Osteoblast (primary cell): ENCODE results near the gene GPR107. TPM values are rescaled to one million over a fixed set of nuclear protein-coding genes. Genes with fewer than 3 reads are reported as not detected.

Source experiments
- DNase-seq: peaks from one replicate; pipeline ENCODE4 v3.0.0; 2011; ENCODE audit warnings: low spot score, mixed read lengths; ENCODE audit not compliant: insufficient read length; ENCODE audit errors: missing footprints
- H2AFZ ChIP-seq: 2 replicates; pipeline ENCODE4 v1.6.0; 2011; ENCODE audit warnings: mild to moderate bottlenecking, low read length
- H3K27ac ChIP-seq: 2 replicates; pipeline ENCODE4 v1.5.1; 2011; ENCODE audit warnings: mild to moderate bottlenecking, low read depth, low read length, moderate library complexity
- H3K27me3 ChIP-seq: 2 replicates; pipeline ENCODE4 v1.6.0; 2012; ENCODE audit warnings: mild to moderate bottlenecking, control low read depth, inconsistent platforms, low read length, moderate library complexity; ENCODE audit not compliant: insufficient read depth
- H3K36me3 ChIP-seq: 2 replicates; pipeline ENCODE4 v1.5.1; 2011; ENCODE audit warnings: mild to moderate bottlenecking, low read length, control low read depth, moderate library complexity; ENCODE audit not compliant: insufficient read depth
- H3K4me1 ChIP-seq: 2 replicates; pipeline ENCODE4 v1.5.1; 2011; ENCODE audit warnings: mild to moderate bottlenecking, low read length, control low read depth, moderate library complexity; ENCODE audit not compliant: insufficient read depth
- H3K4me2 ChIP-seq: 2 replicates; pipeline ENCODE4 v1.6.0; 2011; ENCODE audit warnings: mild to moderate bottlenecking, low read length; ENCODE audit not compliant: insufficient read depth
- H3K4me3 ChIP-seq: fragments of 200-600 bp; sonication (generic); 3 replicates; pipeline ENCODE4 v1.5.1; 2012; ENCODE audit warnings: mild to moderate bottlenecking, low read length, inconsistent platforms; ENCODE audit not compliant: insufficient read depth
- H3K79me2 ChIP-seq: 2 replicates; pipeline ENCODE4 v1.6.0; 2012; ENCODE audit warnings: mild to moderate bottlenecking, low read length, control low read depth, inconsistent platforms; ENCODE audit not compliant: insufficient read depth
- H3K9me3 ChIP-seq: 2 replicates; pipeline ENCODE4 v1.5.1; 2011; ENCODE audit warnings: low read depth, low read length, control low read depth
- H4K20me1 ChIP-seq: 2 replicates; pipeline ENCODE4 v1.6.0; 2012; ENCODE audit warnings: mild to moderate bottlenecking, low read length, control low read depth; ENCODE audit not compliant: insufficient read depth
- CTCF ChIP-seq: IDR thresholded peaks from 2 replicates; pipeline ENCODE4 v1.5.1; 2011; ENCODE audit warnings: mild to moderate bottlenecking, low read depth, low read length, moderate library complexity; ENCODE audit errors: extremely low read depth
- total RNA-seq: library from RNA; depleted of rRNA; stranded (reverse); fragments of >200 nt; gene quantifications from 2 replicates; pipeline ENCODE4 v1.2.3, GENCODE V29; 2012

The GPR107 gene
- total RNA-seq, 1 donor: 25.3 TPM

GRCh38 chr9:130072515-130073235 is 19.0 kb downstream of the GPR107 start:
- Histone ChIP-seq H3K27me3 (no peaks in the 10 kb centered on the region), H2AFZ (no peak overlapping the region), H3K79me2 (peaks cover 77% of the 10 kb centered on the region), H3K4me1 (peaks cover 14% of the 10 kb centered on the region), H3K27ac (peak overlapping the region; percentile 67), H3K36me3 (peaks cover 16% of the 10 kb centered on the region), H4K20me1 (peaks cover 37% of the 10 kb centered on the region), H3K9me3 (no peaks in the 10 kb centered on the region), H3K4me3 (no peak overlapping the region), H3K4me2 (peak overlapping the region; percentile 71)
- TF ChIP-seq CTCF: no peak
- DNase-seq: peak; percentile 83

GRCh38 chr9:130073373-130073772 is 19.7 kb downstream of the GPR107 start:
- Histone ChIP-seq H3K79me2 (peaks cover 70% of the 10 kb centered on the region), H3K4me3 (peak overlapping the region; percentile 2), H4K20me1 (peaks cover 34% of the 10 kb centered on the region), H2AFZ (no peak overlapping the region), H3K36me3 (peaks cover 21% of the 10 kb centered on the region), H3K27me3 (no peaks in the 10 kb centered on the region), H3K4me2 (peak overlapping the region; percentile 71), H3K9me3 (no peaks in the 10 kb centered on the region), H3K27ac (peak overlapping the region; percentile 67), H3K4me1 (peaks cover 14% of the 10 kb centered on the region)
- peak; percentile 62 for DNase-seq
- no peak for TF ChIP-seq CTCF

GRCh38 chr9:130078547-130078946 is 24.8 kb downstream of the GPR107 start:
- Histone ChIP-seq H3K4me3 (no peak overlapping the region), H3K4me2 (no peak overlapping the region), H3K4me1 (peaks cover 1% of the 10 kb centered on the region), H3K9me3 (no peaks in the 10 kb centered on the region), H3K36me3 (peaks cover 48% of the 10 kb centered on the region), H2AFZ (no peak overlapping the region), H3K27ac (no peak overlapping the region), H4K20me1 (peaks cover 21% of the 10 kb centered on the region), H3K79me2 (peaks cover 30% of the 10 kb centered on the region), H3K27me3 (no peaks in the 10 kb centered on the region)
- TF ChIP-seq CTCF: no peak
- DNase-seq: peak; percentile 51

GRCh38 chr9:130084337-130084736 is 30.6 kb downstream of the GPR107 start:
- Histone ChIP-seq H3K79me2 (peaks cover 3% of the 10 kb centered on the region), H2AFZ (no peak overlapping the region), H3K27me3 (no peaks in the 10 kb centered on the region), H3K4me1 (no peaks in the 10 kb centered on the region), H3K9me3 (no peaks in the 10 kb centered on the region), H3K4me3 (no peak overlapping the region), H3K4me2 (no peak overlapping the region), H3K36me3 (peaks cover 55% of the 10 kb centered on the region), H4K20me1 (peaks cover 7% of the 10 kb centered on the region), H3K27ac (no peak overlapping the region)
- no peak for DNase-seq
- TF ChIP-seq CTCF: no peak
